ENCODE measurements around the gene PRRC2B. TPM values are rescaled to one million over a fixed set of nuclear protein-coding genes. Genes with fewer than 3 reads are reported as not detected.
A peak's percentile ranks its signal among the peaks of the same experiment; 100 is the strongest.
"Not testable (repeated sequence)": the region's sequence is repeated elsewhere in the genome, so short reads cannot be mapped to it uniquely, and the experiment has no call there.

Gene PRRC2B
- total and polyA plus RNA-seq, 8 donors = 26.3 to 251 (median 71.8) TPM

DNA sequence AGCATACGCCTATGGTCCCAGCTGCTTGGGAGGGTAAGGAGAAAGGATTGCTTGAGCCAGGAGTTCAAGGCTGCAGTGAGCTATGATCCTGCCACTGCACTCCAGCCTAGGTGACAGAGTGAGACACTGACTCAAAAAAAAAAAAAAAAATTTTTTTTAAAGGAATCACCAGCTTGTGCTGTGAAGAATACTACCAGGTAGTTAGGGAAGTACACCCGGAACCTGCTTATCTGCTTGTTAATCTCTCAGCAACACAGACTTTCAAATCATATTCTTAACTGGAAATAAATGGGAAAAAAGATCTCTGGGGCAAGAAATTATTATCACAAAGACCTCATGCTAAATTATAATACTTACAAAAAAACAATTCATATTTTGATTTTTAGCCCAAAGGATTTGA, 26.4 kb upstream of the PRRC2B start:
- 51 to 68% (median 58%) methylated on average over 2 of the region's 2 CpGs for WGBS, 5 donors
- Histone ChIP-seq H3K9me3 (no peaks in the 10 kb centered on the region), H3K27ac (peak overlapping the region in 3 of 5 donors; percentile 35 to 43 (median 41)), H3K4me1 (peaks cover 2 to 18% (median 11%) of the 10 kb centered on the region in 4 donors), H3K27me3 (no peaks in the 10 kb centered on the region), H3K4me3 (no peak overlapping the region), H3K36me3 (no peaks in the 10 kb centered on the region)
- intact Hi-C loops (cut with DNase I; ENCODE audit: low total_unique reads) = no loop called here
- no peak for DNase-seq
- TF ChIP-seq POLR2A (IDR thresholded peaks at IDR 0.05) (no peak), EP300 (IDR thresholded peaks at IDR 0.05) (no peak), POLR2AphosphoS5 (IDR thresholded peaks at IDR 0.05) (no peak)
- TF ChIP-seq, protein P1, sequence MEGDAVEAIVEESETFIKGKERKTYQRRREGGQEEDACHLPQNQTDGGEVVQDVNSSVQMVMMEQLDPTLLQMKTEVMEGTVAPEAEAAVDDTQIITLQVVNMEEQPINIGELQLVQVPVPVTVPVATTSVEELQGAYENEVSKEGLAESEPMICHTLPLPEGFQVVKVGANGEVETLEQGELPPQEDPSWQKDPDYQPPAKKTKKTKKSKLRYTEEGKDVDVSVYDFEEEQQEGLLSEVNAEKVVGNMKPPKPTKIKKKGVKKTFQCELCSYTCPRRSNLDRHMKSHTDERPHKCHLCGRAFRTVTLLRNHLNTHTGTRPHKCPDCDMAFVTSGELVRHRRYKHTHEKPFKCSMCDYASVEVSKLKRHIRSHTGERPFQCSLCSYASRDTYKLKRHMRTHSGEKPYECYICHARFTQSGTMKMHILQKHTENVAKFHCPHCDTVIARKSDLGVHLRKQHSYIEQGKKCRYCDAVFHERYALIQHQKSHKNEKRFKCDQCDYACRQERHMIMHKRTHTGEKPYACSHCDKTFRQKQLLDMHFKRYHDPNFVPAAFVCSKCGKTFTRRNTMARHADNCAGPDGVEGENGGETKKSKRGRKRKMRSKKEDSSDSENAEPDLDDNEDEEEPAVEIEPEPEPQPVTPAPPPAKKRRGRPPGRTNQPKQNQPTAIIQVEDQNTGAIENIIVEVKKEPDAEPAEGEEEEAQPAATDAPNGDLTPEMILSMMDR (IDR thresholded peaks at IDR 0.05) = no peak

DNA sequence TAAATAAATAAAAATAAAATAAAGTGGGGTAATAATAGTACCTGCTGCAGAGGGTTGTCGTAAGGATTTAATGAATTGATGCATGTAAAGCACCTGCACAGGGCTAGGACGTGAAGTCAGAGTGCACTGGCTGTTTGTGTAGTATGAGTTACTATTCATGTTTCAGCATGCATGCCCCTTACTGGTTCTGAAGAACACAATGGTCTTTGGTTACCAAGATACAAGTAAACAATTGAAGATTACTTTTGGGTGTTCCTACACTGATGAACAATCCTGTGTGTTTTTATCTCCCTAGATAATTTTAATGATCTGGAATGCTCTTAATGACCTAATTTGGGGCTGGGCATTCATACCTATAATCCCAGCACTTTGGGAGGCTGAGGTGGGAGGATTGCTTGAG, 23.2 kb upstream of the PRRC2B start:
- no peak for DNase-seq
- Histone ChIP-seq H3K27ac (no peak overlapping the region), H3K36me3 (no peaks in the 10 kb centered on the region), H3K4me3 (no peak overlapping the region), H3K4me1 (peaks cover 8 to 28% (median 19%) of the 10 kb centered on the region in 4 donors), H3K27me3 (no peaks in the 10 kb centered on the region), H3K9me3 (no peaks in the 10 kb centered on the region)
- TF ChIP-seq, protein P1 (IDR thresholded peaks at IDR 0.05) = no peak
- TF ChIP-seq EP300 (IDR thresholded peaks at IDR 0.05) (no peak), POLR2AphosphoS5 (IDR thresholded peaks at IDR 0.05) (no peak), POLR2A (IDR thresholded peaks at IDR 0.05) (no peak)
- intact Hi-C loops (cut with DNase I; ENCODE audit: low total_unique reads) = no loop called here
- WGBS, 5 donors = 77 to 90% (median 81%) methylated on average over 2 of the region's 2 CpGs

DNA sequence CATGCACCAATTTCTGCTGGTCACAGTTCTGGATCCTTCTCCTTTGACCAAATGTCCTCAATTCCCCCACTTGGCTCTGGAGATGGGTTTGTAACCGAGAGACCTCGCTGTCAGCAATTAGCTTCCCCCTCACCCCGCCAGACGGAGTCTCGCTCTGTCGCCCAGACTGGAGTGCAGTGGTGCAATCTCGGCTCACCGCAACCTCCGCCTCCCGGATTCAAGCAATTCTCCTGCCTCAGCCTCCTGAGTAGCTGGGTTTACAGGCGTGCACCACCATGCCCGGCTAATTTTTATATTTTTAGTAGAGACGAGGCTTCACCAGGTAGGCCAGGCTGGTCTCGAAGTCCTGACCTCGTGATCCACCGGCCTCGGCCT, 21.3 kb upstream of the PRRC2B start:
- H3K27me3 ChIP-seq; H3K36me3 ChIP-seq; DNase-seq; intact Hi-C loops (cut with DNase I; ENCODE audit: low total_unique reads); H3K9me3 ChIP-seq: not testable (repeated sequence)
- 39 to 60% (median 48%) methylated on average over 17 of the region's 17 CpGs for WGBS, 5 donors
- peak overlapping the region; percentile 87 to 97 (median 95) for H3K27ac ChIP-seq
- peaks cover 7 to 16% (median 11%) of the 10 kb centered on the region in 4 donors for H3K4me1 ChIP-seq
- H3K4me3 ChIP-seq = peak overlapping the region; percentile 51 to 67 (median 60)

DNA sequence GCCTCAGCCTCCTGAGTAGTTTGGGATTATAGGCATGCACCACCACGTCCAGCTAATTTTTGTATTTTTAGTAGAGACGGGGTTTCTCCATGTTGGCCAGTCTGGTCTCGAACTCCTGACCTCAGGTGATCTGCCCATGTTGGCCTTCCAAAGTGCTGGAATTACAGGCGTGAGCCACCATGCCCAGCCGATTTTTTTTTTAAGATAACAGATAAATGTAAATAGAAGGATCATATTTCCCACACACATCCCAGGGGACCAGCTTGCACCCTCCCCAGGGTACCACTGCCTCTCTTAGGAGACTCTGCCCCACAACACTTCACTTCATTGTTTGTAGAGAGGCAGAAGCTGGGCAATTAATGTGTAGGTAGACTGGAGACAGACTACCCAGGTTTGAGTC, 19.2 kb upstream of the PRRC2B start:
- H3K9me3 ChIP-seq; intact Hi-C loops (cut with DNase I; ENCODE audit: low total_unique reads); H3K27ac ChIP-seq; DNase-seq; H3K27me3 ChIP-seq; H3K4me3 ChIP-seq; H3K36me3 ChIP-seq: not testable (repeated sequence)
- WGBS, 5 donors = 53 to 74% (median 64%) methylated on average over 5 of the region's 5 CpGs
- H3K4me1 ChIP-seq = peaks cover 7 to 16% (median 11%) of the 10 kb centered on the region in 4 donors

DNA sequence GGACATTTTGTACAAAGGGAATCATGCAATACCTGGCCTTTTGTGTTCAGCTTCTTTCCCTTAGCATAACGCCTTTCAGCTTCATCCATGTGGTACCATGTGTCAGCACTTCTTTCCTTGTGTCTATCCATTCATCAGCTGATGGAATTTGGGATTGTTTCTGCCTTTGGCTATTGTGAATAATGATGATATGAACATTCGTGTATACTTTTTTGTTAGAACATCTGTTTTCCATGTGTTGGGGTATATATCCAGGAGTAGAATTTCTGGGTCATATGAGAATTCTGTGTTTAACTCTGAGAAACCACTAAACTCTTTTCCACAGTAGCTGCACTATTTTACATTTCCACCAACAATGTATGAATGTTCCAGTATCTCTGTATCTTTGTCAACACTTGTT, 14.8 kb upstream of the PRRC2B start:
- Histone ChIP-seq H3K4me3 (no peak overlapping the region), H3K4me1 (peaks cover 11 to 22% (median 17%) of the 10 kb centered on the region in 4 donors), H3K27me3 (no peaks in the 10 kb centered on the region), H3K27ac (no peak overlapping the region), H3K9me3 (no peaks in the 10 kb centered on the region), H3K36me3 (no peaks in the 10 kb centered on the region)
- DNase-seq = no peak
- WGBS, 5 donors = 82 to 92% (median 87%) methylated on average over 2 of the region's 2 CpGs
- TF ChIP-seq POLR2A (IDR thresholded peaks at IDR 0.05) = no peak
- no peak for TF ChIP-seq POLR2AphosphoS5 (IDR thresholded peaks at IDR 0.05)
- TF ChIP-seq EP300 (IDR thresholded peaks at IDR 0.05) = no peak
- TF ChIP-seq, protein P1 (IDR thresholded peaks at IDR 0.05) = no peak
- intact Hi-C loops (cut with DNase I; ENCODE audit: low total_unique reads) = no loop called here

All from stomach (tissue), 9 donors.